T47D (cell line): ENCODE data around the gene PARD3.

Source experiments
- DNase-seq, 2 experiments: peaks; one replicate each; pipeline versions ENCODE4 v3.0.0 to v3.0.0-alpha.2; 2011 to 2012; ENCODE audit warnings: low read depth in 1 of 2, low spot score in 1 of 2
- JUND ChIP-seq: IDR thresholded peaks from 2 replicates; pipeline ENCODE4 v1.6.1; 2012; ENCODE audit warnings: low read depth
- in situ Hi-C: cut with HindIII; loops from 2 replicates; pipeline ENCODE4 v1.10.0; 2016; ENCODE audit warnings: low sequenced_read_pairs, low pct_unique_long_range_greater_than_20kb

The PARD3 gene

GRCh38 chr10:34596351-34596750, 218.7 kb downstream of the PARD3 start:
- no peak for DNase-seq
- TF ChIP-seq JUND, result no peak
- in situ Hi-C loops, result no loop called here

- DNase-seq, result no peak
- TF ChIP-seq JUND, result no peak
- in situ Hi-C loops, result no loop called here
Observed at GRCh38 chr10:34593930-34594329, 221.2 kb downstream of the PARD3 start.

GRCh38 chr10:34593374-34593890, 221.7 kb downstream of the PARD3 start:
- TF ChIP-seq JUND, result no peak
- in situ Hi-C loops, result no loop called here
- no peak for DNase-seq

DNA sequence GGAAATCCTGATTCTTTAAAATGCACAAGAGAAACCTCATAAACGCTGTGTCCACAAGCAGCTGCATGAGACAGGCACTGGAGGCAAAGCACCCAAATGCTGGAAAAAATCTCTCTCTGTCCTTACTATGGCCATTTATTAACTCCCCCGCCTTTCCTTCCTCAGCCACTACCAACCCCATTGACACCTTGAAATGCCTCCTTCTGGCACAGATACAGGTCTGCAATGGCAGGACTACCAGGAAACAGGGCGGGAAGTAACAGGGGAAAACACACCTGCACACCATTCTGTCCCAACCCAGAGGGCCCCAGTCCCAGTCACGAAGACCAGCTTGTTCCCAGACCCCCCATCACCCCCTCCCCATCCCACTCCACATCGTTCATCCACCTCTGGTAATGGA, 224.3 kb downstream of the PARD3 start:
- no peak for DNase-seq
- in situ Hi-C loops, result no loop called here
- no peak for TF ChIP-seq JUND

DNA sequence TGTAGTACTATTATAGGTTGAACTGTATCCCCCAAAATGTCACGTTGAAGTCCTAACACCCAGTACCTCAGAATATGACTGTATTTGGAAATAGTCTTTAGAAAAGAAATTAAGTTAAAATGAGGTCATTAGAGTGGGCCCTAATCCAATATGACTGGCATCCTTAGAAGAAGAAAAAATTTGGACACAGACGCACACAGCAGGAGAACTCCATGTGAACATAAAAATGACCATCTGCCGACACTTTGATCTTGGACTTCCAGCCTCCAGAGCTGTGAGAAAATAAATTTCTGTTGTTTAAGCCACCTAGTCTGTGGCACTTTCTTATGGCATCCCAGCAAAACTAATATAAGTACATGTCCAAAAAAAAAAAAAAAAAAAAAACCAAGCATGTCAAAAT, 225.8 kb downstream of the PARD3 start:
- TF ChIP-seq JUND, result no peak
- no peak for DNase-seq
- in situ Hi-C loops, result no loop called here

- DNase-seq, result no peak
- in situ Hi-C loops, result no loop called here
- no peak for TF ChIP-seq JUND
Observed at GRCh38 chr10:34587680-34588019, 227.4 kb downstream of the PARD3 start.

GRCh38 chr10:34587002-34587679, 228.0 kb downstream of the PARD3 start:
- in situ Hi-C loops, result no loop called here
- TF ChIP-seq JUND, result no peak
- no peak for DNase-seq

- no peak for DNase-seq
- in situ Hi-C loops, result no loop called here
- no peak for TF ChIP-seq JUND
Observed at GRCh38 chr10:34585422-34586112, 229.5 kb downstream of the PARD3 start.

GRCh38 chr10:34584164-34584563, 230.9 kb downstream of the PARD3 start:
- in situ Hi-C loops, result no loop called here
- DNase-seq, result no peak
- TF ChIP-seq JUND, result no peak

DNA sequence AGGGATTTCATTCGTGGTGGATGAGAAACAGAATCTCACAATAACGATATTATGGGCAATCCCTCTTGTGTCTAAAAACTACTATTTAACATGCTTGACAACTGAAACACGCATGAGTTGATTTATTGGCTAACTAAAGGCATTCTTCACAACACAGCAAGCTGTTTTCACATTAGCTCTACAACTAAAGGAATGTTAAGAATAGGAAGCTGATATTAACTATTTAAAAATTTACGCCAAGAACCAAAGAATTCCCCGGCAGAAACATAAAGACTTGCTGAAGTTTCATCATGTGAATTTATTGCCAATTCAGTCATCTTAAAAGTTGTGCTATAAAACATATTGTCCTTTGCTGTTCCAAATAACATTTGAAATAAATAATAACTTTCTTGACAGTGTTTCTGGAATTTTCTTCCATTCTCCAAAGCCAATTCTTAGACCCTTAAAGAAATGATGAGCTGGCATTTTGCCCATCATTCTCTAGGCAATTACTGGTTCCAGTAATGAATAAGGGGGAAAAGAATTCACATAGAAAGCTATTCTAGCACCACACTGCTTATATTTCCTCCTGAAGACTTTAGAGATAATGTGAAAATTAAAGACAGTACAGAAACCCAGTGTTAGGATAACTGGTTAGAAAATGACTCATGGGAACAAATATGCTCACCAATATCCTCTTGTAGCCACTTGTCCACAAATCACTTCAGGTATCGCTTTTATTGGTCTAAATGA, 233.1 kb downstream of the PARD3 start:
- DNase-seq, result no peak
- no peak for TF ChIP-seq JUND
- in situ Hi-C loops, result no loop called here

DNA sequence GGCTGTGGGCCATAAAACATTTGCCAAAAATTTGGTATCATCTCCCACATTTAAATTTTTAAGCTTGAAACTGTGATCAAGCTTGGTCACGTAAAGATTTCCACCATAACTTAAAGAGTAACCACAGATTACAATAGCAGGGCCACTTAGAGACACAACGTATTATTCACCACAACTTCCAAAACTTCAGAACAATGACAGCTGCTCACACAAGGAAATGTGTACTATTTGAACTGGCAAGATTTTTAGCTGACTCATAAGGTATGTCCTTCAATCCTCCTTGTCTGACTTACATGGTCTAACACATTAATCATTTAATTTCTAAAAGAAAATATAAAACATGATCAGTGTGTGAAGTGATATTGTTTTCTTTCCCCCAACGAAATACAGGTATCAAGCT, 234.5 kb downstream of the PARD3 start:
- in situ Hi-C loops, result no loop called here
- TF ChIP-seq JUND, result no peak
- peak in 1 of 2 experiments; percentile 16 for DNase-seq

GRCh38 chr10:34580214-34580613, 234.9 kb downstream of the PARD3 start:
- in situ Hi-C loops, result no loop called here
- DNase-seq, result no peak
- no peak for TF ChIP-seq JUND

DNA sequence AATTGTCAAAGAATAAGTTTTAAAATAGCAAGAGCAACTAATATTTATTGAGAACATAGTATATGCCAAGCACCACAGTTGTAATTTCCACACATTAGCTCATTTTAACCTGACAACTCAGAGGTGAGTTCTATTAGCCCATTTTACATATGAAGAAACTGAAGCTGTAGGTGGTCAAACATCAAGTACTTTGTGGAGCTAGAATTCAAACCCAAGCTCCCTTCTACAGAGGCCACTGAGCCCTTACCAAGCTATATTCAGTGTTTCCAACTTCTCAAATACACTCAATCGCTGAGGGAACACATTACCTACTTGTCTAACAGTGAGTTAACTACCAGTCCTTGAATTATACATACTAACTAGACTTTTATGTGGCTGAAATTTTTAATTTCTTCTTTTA, 236.6 kb downstream of the PARD3 start:
- in situ Hi-C loops, result no loop called here
- no peak for TF ChIP-seq JUND

GRCh38 chr10:34576797-34577196, 238.3 kb downstream of the PARD3 start:
- TF ChIP-seq JUND, result no peak
- DNase-seq, result no peak
- in situ Hi-C loops, result no loop called here

More for the DNA sequence above, 236.6 kb downstream of the PARD3 start:
- DNase-seq, result no peak
